Stimulated activated CD8-positive, alpha-beta memory T cell treated with anti-CD3 and anti-CD28 coated beads, Interleukin-7, amount 100 ng/mL, for 1 hour (primary cell): ENCODE measurements around the gene CIDEB.

Source experiments
- DNase-seq, 2 donors: peaks; one replicate each; pipeline ENCODE4 v3.0.0-alpha.2; 2020; ENCODE audit warnings: low read depth in 2 of 2

Gene CIDEB

DNA sequence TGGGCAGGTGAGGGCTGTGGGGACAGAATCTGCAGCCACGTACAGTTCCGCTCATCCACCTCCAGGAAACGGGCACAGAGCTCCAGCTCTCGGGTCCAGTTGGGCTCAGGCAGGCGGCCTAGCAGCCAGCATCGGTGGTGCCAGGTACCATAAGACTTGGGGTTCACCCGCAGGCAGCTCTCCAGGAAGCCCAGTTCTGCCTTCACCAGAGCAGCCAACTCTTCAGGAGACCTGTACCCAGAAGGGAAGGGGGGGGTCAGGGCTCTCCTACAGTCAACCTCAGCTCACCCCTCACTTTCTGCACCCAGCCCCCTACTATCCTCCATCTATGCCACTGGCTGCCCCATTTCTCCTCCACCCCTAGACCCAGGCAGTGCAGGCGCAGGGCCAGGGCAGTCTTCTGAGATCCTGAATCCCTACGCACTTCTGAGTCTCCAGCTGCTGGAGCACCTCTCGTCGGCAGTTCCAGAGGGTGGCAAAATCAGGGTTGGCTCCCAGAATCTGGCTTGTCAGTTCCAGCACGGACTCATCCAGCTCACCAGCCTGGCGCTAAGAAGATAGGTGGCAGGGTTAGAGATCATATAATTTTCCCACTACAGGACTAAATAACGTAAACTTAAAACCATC, 37.8 kb downstream of the CIDEB start:
- DNase-seq = no peak

DNA sequence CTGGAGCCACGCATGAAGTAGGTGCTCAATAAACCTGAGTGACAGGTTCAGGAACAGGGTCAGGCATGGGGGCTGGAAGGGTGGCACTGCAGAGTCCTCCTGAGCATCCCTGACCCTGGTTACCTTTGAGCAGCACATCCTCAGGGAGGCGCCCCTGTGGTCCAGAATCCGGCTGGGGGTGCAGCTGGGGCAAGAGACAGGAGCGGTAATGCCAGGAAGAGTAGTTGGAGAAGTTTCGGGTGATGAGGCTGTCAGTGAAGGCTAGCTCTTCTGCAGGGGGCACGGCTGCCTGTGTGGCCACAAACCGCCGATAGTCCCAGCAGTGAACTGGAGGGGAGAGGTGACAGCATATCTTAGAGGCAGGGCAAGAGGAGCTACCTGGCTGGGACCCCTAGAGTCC, 38.4 kb downstream of the CIDEB start:
- DNase-seq = no peak

DNA sequence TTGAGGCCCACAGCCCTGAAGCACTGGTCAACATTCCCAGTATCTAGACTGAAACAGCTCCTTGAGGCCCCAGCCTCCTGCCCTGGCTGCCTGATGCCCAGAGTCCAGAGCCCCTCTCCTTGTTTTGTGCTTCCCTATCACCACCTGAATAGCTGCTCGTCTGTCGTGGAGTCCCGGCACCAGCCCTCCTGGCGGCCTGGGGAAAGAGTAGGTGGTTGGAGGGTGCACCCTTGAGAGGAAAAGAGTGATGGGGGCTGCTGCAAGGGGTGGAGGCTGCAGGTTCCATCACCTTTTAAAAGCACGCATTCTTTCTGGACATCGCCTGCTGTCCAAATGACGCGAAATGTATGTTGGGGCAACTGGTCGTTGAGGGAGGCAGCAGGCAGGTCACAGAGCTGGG, 39.6 kb downstream of the CIDEB start:
- DNase-seq = no peak

DNA sequence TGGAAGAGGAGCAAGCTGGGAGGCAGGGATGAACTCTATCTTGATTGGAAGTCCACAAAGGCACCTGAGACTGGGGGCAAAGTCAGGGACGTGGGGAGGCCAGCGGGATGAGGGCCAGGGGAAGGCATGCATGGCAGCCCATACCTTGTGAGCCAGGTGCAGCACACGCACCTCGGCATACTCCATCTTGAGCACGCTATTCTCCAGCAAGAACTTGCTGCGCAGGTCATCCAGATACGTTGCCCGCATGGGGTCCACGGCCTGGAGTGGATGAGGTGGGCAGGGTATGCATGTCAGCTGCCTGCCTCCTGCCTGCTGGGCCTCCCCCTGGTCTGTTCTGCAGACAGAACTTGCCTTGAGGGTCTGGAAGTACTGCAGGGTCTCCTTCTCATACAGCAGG, 40.3 kb downstream of the CIDEB start:
- no peak for DNase-seq

DNA sequence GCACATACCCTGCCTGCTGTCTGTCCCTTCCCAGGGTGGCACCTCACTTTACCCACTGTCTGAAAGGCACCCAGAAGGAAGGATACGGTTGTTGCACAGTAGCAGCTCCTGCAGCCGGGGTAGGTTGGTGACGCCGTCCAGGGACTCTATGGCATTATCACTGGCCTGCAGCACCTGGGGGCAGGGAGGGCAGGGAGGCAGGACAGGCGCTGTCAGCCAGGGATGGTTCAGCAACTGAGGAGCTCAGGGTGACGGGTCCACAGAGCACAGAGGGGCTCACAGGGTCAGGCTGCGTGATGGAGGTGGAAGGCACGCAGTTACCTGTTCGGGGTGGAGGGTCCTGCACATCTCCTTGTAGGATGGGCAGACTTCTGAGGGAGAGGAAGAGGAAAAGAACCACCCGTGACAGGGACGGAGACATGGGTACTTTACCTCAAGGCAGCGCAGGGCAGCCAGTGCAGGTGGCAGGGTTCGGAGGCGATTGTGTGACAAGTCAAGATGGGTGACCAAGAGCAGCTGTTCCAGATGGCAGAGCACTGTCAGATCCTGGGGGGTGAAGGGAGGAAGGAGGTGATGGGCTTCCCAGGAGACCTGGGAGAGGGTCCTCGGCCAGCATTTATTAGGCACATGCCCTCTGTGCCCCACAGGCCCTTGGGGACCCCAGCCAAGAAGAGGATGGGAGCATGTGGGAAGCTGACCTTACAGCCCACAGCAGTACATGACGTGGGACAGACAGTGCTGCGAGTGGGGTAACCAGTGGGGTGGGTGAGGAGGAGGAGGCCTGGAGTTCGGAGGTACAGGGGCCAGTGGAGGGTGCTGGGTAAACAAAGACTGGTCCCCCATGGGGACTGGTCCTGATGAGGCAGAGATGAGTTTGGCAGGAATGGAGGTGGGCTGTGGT, 41.2 kb downstream of the CIDEB start:
- DNase-seq = no peak

DNA sequence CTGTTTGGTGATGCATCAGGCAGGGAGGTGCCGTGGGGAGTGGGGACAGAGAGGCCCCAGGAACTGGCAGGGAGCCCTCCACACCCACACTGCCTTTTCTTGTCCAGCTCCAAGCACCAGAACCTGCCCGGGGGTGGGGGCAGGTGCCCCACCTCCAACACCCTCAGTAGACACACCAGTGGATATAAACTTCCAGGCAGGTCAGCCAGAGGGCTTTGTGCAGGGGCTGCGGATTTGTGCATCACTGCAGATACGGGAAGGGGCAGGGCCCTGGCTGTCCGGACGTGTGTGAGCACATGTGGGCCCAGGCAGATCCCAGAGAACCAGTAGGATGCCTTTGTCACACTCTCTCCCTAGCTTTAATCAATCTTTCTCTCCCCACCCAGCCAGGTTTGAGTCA, 43.5 kb downstream of the CIDEB start:
- no peak for DNase-seq

DNA sequence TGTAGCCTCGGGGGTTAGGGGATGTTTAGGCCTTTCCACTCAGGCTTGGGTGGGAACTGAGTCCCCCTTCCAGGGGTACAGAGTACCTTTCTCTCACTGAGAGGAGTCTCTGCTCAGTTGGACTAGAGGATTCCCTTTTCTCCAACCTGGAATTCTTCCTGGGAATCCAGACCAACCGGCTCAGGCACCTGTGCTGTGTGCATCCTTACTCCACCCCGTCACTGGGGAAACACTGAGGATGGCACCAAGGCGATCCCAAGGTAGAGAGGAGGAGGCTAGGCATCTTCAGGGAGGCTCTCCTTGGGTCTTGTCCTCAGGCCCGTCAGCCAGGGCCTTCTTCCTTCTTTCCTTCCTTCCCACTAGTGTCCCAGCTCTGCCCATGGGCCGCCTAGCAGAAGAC, 43.9 kb downstream of the CIDEB start:
- no peak for DNase-seq

DNA sequence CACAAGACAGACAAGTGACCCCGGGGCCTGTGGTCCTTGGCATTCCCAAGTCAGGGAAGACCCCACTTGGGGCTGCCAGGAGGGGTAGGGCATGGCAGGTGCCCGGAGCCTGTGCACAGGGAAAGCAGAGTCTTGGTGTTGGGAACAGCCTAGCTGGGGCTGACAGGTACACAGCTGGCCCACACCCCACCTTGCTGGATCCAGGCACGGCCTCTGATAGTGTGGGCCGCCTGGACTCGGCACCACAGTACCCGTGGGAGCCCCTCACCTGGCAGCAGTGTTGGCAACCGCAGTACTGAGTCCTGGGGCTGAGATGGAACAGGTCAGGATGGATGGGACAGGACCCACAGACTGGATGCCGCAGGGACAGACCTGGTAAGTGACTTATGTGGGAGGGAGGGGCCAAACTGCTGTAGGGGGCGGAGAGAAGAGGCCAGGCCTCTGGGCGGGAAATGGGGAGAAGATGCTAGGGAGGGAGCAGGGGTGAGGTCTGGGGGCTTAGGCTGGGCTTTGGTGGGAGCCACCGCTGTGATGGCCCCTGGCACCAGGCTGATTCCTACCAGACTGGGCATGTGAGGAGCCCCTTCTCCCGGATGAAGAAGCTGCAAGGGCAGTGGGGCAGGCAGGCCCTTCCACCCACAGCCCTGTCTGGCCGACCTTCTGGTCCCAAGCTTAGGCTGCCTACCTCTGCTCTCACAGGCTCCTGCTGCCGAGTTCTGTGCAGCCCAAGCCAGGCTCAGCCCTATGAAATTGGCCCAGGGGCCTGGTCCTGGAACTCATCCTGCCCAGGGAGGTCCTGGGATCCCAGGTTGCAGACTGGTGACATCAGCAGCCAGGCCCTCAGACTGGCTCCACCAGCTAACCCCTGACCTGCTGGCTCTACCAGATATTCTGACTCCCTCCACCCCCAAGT, 44.7 kb downstream of the CIDEB start, which contains the start of gene TGM1:
Gene TGM1, minus strand, starts transcription at position 357 of the 913 bp plus-strand sequence. CDS start 825 bp downstream, outside the sequence.
- DNase-seq = no peak

DNA sequence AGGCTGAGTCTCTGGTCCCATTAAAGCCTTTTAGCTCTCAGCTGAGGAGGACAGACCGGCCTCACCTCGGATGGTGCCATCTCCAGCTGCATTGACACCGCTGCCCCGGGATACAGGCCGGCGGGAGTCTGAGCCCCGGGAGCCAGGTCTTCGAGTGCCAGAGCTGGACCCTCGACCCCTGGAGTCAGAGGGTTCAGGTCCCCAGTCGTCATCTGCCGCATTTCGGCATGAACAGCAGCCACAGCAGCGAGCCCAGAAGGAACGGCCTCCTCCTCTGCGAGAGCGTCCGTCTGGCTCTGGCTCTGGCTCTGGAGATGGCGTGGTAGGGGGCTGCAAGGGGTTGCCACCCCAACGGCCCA, 45.8 kb downstream of the CIDEB start:
- DNase-seq = no peak

DNA sequence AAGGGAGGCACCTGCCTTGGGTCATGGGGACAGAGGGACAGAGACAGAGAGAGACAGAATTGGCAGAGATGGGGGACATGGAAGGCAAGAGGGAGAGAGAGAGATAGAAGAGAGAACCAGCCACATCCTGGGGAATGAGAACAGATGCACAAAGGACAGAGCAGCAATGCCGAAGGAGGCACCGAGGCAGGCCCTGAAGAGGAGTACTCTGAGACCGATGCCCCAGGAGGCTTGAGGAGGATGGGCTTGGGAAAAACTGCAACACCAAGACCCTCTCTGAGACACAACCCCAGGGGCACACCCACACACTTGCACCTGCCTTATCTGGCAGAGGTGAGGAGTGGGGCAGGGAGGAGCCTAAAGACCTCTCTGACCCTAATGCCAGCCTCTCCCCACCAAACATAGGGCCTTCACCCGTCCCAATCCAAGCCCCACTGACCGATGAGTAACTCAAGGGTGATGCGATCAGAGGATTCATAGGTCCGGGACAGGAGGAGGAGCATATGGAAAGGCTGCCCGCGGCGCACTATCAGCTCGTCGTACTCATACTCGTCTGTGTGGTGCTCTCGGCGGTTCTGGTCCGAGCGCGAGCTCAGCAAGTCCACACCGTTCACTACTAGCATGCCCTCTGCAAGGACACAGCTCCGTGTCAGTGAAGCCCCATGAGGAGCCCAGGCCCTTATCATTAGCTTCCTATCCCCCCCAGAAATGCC, 46.4 kb downstream of the CIDEB start:
- DNase-seq = no peak

DNA sequence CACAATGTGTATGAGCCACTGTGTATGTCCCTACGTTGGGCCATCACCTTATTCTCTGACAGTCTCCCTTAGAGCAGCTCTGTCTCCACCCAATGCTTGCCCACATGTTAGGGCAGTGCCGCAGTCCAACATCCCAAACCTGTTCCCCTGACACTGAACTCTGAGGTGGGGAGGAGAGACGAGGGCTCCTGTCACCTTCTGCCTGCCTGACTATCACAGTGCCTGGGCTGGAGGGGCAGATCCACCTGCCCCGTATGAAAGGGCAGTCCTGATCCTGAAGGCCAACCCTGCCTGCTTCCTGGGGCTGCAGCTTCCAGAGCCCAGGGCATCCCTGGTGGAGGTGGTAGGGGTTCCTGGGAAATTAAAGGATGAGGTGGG, 47.0 kb downstream of the CIDEB start:
- no peak for DNase-seq

DNA sequence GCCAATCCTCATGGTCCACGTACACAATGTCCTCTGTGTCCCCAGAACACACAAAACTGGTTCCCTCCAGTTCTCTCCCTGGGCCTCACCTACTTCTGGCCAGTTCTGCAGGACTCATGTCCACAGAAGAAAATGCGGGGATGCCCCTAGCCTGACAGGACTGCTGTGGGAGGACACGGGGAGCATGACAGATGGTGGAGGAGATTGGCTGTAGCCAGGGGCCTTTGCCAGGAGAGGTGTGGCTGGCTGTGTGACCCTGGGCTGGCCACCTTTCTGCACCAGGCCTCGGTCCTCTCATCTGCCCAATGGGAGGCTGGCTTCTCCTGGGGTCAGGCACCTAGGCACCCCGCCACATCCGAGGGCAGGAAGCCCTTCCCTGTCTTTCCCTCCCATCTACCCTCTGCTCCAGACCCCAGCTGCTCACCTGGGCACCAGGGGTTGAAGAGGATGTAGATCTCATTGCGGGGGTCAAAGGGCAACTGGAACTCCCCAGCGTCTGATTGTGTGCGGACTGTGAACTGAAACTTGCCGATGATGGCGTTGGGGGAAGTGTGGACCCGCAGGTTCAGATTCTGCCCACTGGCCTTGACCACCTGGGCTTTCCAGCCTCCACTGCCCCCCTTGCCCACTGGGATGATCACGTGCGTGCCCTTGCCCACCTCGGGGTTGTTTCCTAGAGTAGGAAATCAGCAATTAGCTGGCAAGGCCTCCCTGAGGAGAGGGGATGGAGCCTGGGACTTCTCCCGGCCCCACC, 47.6 kb downstream of the CIDEB start:
- no peak for DNase-seq

DNA sequence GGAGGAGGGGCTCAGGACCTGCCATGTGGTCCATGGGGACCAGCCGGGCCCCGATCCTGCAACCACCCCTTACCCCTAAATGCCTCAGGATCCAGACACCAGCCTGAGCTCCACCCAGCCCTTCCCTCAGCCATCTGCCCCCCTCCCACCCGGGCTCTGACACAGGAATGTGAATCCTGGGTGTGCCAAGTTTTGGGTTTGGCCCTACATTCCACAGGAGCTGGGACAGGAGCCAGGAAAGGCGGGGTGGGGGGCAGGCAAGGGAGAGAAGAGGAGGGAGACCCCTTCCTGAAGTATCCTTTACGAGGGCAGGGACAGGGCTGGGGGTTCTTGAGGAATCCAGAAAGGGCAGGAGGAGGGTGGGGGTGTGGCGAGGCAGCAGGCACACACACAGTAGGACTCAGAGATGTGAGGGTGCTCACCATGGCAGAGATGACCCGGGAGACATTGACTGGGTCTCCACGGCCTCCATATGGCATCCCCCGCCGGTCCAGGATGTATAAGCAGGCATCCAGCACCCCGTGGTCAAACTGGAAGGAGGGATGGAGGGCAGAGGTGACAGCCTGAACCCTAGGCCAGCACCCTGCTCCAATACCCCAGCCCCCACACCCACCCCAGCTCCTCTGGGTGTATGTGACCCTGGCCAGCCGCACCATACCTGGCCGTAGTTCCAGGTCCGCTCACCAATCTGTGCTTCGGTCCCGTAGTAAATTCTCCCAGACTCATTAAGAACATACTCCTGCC, 48.3 kb downstream of the CIDEB start:
- DNase-seq = no peak

DNA sequence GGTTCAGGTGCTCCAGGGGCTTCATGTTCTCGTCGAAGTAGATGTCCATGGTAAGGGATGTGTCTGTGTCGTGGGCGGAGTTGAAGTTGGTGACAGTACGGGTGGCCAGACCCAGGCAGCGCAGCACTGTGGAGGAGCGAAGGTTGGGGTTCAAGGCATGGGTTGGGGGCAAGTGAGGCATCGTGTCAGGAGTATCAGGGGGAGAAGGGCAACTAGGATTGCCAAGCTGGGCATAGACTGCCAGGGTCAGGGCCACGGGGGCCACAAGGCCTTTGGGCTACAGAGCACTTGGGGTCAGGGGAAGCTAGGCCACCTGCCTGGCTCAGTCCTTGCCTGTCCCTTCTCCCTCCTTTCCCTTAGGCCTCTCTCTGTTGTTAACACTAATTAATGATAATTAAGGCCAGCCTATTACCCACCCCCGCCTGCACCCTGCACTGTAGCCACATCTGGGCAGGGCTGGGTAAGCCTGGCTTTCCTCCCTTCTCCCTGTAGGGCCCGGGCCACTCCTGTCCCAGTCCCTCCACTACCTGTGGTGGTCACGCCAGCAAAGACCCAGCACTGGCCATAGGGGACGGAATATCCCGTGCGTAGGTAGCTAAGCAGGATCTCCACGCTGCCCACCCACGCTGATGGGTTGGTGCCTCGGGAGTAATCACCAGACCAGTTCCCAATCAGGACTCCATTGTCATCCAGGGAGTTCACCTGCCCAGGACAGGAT, 49.1 kb downstream of the CIDEB start:
- no peak for DNase-seq

DNA sequence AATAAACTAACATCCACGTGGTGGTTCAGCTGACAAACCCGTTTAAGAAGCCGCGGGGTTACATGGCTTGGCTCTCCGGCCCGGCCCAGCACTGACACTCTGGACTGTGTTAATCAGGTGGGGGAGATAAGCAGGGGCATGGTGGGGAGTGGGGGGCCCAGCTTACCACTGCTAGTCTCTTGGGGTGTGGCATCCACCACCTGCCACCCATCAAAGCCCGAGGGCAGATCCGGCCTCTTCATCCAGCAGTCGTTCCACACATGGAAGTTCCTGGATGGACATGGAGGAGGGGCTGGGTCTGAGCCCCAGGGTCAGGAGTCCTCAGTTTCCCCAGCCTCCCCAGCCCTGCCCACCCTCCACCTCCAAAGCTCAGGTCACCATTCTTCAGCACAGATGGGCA, 49.7 kb downstream of the CIDEB start:
- DNase-seq = no peak

DNA sequence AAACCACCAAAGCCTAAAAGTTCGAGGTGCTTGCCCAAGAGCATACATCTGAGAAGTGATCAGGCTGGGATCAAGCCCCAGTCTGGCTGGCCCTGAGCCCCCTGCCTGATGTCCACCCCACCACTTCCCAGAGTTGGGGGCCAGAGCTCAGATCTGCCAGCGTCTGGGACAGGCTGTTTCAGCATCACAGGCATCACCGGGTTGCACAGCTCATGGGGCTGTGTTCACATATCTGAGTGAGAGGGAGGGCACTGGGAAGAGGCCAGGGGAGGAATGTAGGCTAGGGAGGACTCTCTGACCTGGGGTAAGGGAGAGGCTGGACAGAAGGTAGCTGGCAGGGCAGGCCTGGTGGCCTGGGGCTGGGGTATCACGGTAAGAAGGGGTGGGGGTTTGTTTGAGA, 50.8 kb downstream of the CIDEB start:
- DNase-seq = no peak

DNA sequence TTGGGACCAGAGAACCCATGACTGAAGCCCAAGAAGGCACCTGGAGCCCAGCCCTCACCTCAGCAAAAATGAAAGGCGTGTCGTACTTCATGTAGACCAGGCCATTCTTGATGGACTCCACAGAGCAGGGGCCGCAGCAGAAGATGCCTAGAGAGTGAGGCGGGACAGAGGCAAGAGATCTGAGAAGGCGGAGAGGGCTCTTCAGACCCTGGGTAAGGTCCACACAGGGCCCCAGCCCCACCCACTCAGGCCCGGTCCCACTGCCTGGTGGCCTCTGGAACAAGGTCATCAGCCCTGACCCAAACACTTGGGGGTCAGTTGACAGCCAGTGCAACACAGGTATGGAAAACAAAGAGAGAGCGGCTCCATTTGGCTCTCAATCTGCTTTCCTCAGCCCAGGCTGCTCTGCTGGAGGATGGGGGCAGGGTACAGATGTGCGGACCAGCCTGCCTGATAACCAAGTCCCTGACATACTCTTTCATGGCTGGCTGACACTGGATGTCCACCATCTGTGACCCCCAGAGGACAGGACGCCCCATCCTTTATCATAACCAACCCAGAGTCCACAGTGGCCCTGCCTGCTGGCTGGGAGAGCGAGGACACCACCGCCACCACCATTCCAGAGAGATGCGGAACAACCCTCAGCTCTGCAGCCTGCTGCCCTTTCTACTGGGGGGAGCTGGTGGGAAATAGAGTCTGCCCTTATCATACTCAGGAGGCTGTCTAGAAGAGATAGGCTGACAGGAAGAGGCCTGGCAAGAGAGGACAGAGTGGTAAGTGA, 51.7 kb downstream of the CIDEB start:
- DNase-seq = no peak

DNA sequence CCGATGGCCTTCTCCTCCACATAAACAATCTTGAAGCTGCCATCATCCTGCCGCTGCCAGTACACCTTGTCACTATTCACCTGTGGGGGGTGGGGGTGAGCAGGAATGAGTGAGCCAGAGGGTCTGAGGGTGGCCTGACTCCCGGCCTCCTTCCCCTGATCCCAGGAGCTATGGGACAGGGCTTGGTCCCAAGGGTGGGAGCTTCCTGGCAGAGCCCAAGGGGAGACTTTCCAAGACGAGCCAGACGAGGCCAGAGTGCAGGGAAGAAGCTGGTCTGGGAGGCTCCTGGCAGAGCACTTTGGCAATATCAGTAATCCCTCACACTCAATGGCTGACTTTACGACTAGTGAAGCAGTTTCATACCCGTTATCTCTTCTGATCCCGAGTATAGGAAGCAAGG, 52.3 kb downstream of the CIDEB start:
- no peak for DNase-seq
